RWPE2 (cell line): ENCODE measurements around the gene ITPA.

Source experiments
- ATAC-seq: fragments of 200-7000 bp; cut with Tn5 transposase; 3 replicates; pipeline ENCODE4 v1.9.1; 2021; ENCODE audit warnings: low read depth
- DNase-seq: peaks from one replicate; pipeline ENCODE4 v3.0.0-alpha.2; 2020; ENCODE audit warnings: low spot score
- H3K27ac ChIP-seq: fragments of 450-650 bp; 2 replicates; pipeline ENCODE4 v1.5.1; 2017; ENCODE audit warnings: mild to moderate bottlenecking; ENCODE audit not compliant: poor library complexity, severe bottlenecking
- H3K27me3 ChIP-seq: fragments of 250-450 bp; sonication (Bioruptor Pico); 2 replicates; pipeline ENCODE4 v1.5.1; 2021; ENCODE audit warnings: mild to moderate bottlenecking, moderate library complexity; ENCODE audit not compliant: insufficient read depth, poor library complexity, severe bottlenecking
- H3K36me3 ChIP-seq: fragments of 250-450 bp; sonication (Bioruptor Pico); 2 replicates; pipeline ENCODE4 v1.5.1; 2020; ENCODE audit warnings: low read depth, mild to moderate bottlenecking, moderate library complexity
- H3K4me1 ChIP-seq: fragments of 250-450 bp; sonication (Bioruptor Pico); 2 replicates; pipeline ENCODE4 v1.5.1; 2021; ENCODE audit warnings: mild to moderate bottlenecking, moderate library complexity; ENCODE audit not compliant: insufficient read depth, poor library complexity, severe bottlenecking
- H3K4me3 ChIP-seq: fragments of 250-450 bp; sonication (Bioruptor Pico); 2 replicates; pipeline ENCODE4 v1.5.1; 2021; ENCODE audit warnings: mild to moderate bottlenecking, moderate library complexity; ENCODE audit not compliant: severe bottlenecking
- H3K9me3 ChIP-seq: fragments of 250-450 bp; sonication (Bioruptor Pico); 2 replicates; pipeline ENCODE4 v1.5.1; 2021; ENCODE audit warnings: mild to moderate bottlenecking, moderate library complexity; ENCODE audit not compliant: severe bottlenecking
- TF ChIP-seq, protein P1 (sequence below): fragments of 450-650 bp; IDR thresholded peaks from one replicate; pipeline ENCODE4 v1.5.1; 2017; ENCODE audit warnings: mild to moderate bottlenecking, moderate library complexity; ENCODE audit not compliant: poor library complexity, severe bottlenecking

Gene ITPA

DNA sequence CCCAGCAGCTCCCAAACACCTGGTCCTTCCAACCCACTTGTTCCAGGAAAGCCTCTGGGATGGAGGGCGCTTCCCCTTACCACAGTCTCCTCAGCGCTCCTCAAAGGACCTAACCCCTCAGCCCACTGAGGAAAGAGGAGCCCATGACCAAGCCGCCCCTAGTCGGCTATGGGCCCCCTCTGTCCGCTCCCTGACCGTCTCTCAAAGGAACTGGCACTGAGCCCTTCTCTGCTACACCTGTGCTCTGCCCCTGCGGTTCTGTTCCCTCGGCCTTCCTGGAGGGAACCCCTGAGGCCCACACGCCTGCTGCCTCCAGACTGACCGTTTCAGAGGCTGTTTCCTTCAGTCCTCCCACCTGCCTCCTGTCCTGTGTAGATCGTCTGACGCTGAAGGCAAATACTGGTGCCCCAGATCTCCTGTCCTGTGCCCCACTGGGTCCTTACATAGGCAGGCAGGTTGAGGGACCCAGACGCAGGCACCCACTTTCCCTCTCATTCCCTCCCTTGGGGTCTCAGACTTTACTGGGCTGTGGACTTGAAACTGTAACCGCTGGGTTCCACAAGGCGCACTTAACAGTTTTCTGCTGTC, 31.6 kb downstream of the ITPA start:
- DNase-seq = no peak
- TF ChIP-seq, protein P1, sequence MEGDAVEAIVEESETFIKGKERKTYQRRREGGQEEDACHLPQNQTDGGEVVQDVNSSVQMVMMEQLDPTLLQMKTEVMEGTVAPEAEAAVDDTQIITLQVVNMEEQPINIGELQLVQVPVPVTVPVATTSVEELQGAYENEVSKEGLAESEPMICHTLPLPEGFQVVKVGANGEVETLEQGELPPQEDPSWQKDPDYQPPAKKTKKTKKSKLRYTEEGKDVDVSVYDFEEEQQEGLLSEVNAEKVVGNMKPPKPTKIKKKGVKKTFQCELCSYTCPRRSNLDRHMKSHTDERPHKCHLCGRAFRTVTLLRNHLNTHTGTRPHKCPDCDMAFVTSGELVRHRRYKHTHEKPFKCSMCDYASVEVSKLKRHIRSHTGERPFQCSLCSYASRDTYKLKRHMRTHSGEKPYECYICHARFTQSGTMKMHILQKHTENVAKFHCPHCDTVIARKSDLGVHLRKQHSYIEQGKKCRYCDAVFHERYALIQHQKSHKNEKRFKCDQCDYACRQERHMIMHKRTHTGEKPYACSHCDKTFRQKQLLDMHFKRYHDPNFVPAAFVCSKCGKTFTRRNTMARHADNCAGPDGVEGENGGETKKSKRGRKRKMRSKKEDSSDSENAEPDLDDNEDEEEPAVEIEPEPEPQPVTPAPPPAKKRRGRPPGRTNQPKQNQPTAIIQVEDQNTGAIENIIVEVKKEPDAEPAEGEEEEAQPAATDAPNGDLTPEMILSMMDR = no peak
- H3K9me3 ChIP-seq = no peaks in the 10 kb centered on the region
- no peak overlapping the region for H3K27ac ChIP-seq
- H3K4me3 ChIP-seq = no peak overlapping the region
- H3K4me1 ChIP-seq = peaks cover 4% of the 10 kb centered on the region
- no peak for ATAC-seq
- no peaks in the 10 kb centered on the region for H3K36me3 ChIP-seq
- peaks cover 6% of the 10 kb centered on the region for H3K27me3 ChIP-seq

DNA sequence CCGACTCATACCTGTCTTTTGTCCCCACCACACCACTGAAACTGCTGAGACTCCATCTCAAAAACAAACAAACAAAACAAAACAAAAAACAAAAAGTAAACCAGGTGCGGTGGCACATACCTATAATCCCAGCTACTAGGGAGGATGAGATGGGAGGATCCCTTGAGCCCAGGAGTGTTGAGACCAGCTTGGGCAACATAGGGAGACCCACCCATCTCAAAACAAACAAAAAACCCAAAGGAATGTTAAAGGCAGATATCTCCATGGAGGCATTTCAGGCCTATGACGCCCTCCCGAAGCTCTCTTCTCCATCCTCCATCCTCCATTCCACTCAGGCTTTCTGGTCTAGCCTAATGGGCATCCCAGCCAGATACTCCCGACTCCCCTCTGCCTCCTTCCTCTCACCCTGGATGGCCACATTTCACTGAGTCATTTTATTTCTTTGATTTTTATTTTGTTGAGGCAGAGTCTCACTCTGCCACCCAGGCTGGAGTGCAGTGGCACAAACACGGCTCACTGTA, 32.9 kb downstream of the ITPA start:
- Histone ChIP-seq H3K4me1 (no peaks in the 10 kb centered on the region), H3K27ac (no peak overlapping the region), H3K36me3 (no peaks in the 10 kb centered on the region), H3K9me3 (no peaks in the 10 kb centered on the region), H3K27me3 (peaks cover 6% of the 10 kb centered on the region), H3K4me3 (no peak overlapping the region)
- DNase-seq (no peak), ATAC-seq (no peak)
- TF ChIP-seq, protein P1 = no peak

DNA sequence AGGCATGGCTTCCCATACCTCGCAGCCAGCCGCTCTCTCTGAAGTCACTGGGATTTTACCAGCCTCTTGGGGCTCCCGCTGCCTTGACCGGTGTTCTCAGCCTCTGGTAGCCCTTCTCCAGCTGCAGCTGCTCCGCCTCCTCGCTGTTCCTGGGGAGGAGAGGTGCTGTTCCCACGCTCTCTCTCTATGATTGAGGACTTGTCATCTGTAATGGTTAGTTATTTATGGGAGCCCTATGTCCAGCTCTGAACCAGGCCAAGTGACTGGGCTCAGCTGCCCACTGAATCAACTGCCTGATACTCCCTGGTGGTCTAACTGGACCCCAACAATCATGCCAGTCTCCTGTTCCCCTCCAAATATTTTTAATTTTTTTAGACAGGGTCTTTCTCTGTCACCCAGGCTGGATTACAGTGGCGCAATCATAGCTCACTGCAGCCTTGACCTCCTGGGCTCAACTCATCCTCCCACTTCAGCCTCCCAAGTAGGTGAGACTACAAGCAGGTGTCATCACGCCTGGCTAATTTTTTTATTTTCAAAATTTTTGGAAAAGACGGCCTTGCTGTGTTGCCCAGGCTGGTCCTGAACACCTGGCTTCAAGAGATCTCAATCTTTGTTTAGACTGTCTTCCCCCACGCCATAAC, 34.5 kb downstream of the ITPA start:
- Histone ChIP-seq H3K4me3 (no peak overlapping the region), H3K27ac (no peak overlapping the region), H3K4me1 (no peaks in the 10 kb centered on the region), H3K36me3 (no peaks in the 10 kb centered on the region), H3K27me3 (no peaks in the 10 kb centered on the region), H3K9me3 (no peaks in the 10 kb centered on the region)
- ATAC-seq (no peak), DNase-seq (no peak)
- TF ChIP-seq, protein P1 = no peak

DNA sequence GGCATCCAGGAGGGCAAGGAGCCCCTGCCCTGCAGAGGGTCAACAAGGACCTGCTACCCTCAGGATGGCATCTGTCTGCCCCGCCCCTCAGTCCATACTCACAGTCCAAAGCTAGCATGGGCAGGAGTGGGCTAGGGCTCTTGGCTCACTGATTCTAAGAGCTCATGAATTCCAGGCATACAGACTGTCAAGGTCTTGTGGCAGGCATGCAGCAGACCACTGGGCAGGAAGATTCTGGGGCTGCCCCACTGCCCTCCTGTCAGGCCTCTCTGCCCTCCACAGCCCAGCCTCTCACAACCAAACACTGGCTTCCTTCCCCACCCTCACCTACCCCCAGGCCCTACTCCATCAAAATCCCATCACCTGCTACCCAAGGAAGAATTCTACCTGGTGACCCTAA, 35.3 kb downstream of the ITPA start:
- Histone ChIP-seq H3K9me3 (no peaks in the 10 kb centered on the region), H3K4me3 (no peak overlapping the region), H3K4me1 (no peaks in the 10 kb centered on the region), H3K27ac (no peak overlapping the region), H3K27me3 (no peaks in the 10 kb centered on the region), H3K36me3 (no peaks in the 10 kb centered on the region)
- DNase-seq (no peak), ATAC-seq (no peak)
- TF ChIP-seq, protein P1 = no peak

DNA sequence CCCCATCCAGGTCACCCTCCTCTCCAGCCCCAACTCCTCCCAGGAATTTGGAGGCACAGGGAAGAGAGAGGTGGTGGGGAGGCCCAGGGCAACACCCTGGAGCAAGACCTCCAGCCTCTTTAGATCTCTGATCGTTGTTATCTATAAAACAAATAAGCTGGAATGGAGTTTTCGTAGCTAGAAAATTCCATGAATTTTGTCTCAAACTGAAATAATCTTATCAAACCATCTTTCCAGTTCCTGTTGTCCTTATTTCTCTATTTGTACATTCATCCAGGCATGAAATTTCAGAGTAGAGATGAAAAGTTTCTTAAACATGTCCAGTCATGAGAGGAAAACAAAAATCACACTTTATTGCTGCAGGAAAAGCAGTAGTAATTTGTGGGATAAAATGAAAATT, 35.9 kb downstream of the ITPA start:
- H3K4me3 ChIP-seq = no peak overlapping the region
- TF ChIP-seq, protein P1 = no peak
- H3K27me3 ChIP-seq = no peaks in the 10 kb centered on the region
- H3K36me3 ChIP-seq = no peaks in the 10 kb centered on the region
- ATAC-seq = no peak
- DNase-seq = no peak
- no peak overlapping the region for H3K27ac ChIP-seq
- H3K9me3 ChIP-seq = no peaks in the 10 kb centered on the region
- H3K4me1 ChIP-seq = no peaks in the 10 kb centered on the region
